IPS-20b (cell line): ENCODE measurements around the gene HMGB1.
"Not testable (repeated sequence)": the region's sequence is repeated elsewhere in the genome, so short reads cannot be mapped to it uniquely, and the experiment has no call there.

Experiments used
- H3K27ac ChIP-seq: one replicate; pipeline ENCODE4 v1.5.1; 2013; ENCODE audit warnings: low read length
- H3K27me3 ChIP-seq: 2 replicates; pipeline ENCODE4 v1.6.1; 2013; ENCODE audit warnings: mild to moderate bottlenecking, low read length, inconsistent platforms; ENCODE audit not compliant: insufficient read depth
- H3K36me3 ChIP-seq: 2 replicates; pipeline ENCODE4 v1.6.1; 2013; ENCODE audit warnings: low read depth, mild to moderate bottlenecking, inconsistent platforms, low read length, moderate library complexity; ENCODE audit not compliant: insufficient read depth
- H3K4me1 ChIP-seq: 2 replicates; pipeline ENCODE4 v1.6.1; 2013; ENCODE audit warnings: mild to moderate bottlenecking, control low read depth, inconsistent platforms, low read length, moderate library complexity; ENCODE audit not compliant: insufficient read depth
- H3K4me3 ChIP-seq: 2 replicates; pipeline ENCODE4 v1.5.1; 2013; ENCODE audit warnings: mild to moderate bottlenecking, low read length, inconsistent platforms
- H3K9ac ChIP-seq: 2 replicates; pipeline ENCODE4 v1.6.1; 2013; ENCODE audit warnings: low read depth, mild to moderate bottlenecking, inconsistent platforms, low read length, moderate library complexity
- H3K9me3 ChIP-seq: 2 replicates; pipeline ENCODE4 v1.6.1; 2013; ENCODE audit warnings: mild to moderate bottlenecking, low read depth, low read length, inconsistent platforms; ENCODE audit not compliant: insufficient read depth

HMGB1 gene

GRCh38 chr13:30464496-30465342 is 1.0 kb downstream of the HMGB1 start:
- Histone ChIP-seq H3K27ac (peak overlapping the region; percentile 64), H3K27me3 (no peaks in the 10 kb centered on the region), H3K4me3 (peak overlapping the region; percentile 97), H3K4me1 (peaks cover 6% of the 10 kb centered on the region), H3K36me3 (peaks cover 39% of the 10 kb centered on the region), H3K9ac (peak overlapping the region; percentile 99), H3K9me3 (no peaks in the 10 kb centered on the region)

GRCh38 chr13:30463787-30464495 is 1.8 kb downstream of the HMGB1 start:
- H3K9me3 ChIP-seq = no peaks in the 10 kb centered on the region
- H3K36me3 ChIP-seq = peaks cover 47% of the 10 kb centered on the region
- no peaks in the 10 kb centered on the region for H3K27me3 ChIP-seq
- H3K27ac ChIP-seq = peak overlapping the region; percentile 64
- peak overlapping the region; percentile 97 for H3K4me3 ChIP-seq
- H3K9ac ChIP-seq = peak overlapping the region; percentile 99
- peaks cover 6% of the 10 kb centered on the region for H3K4me1 ChIP-seq

GRCh38 chr13:30461279-30462066 is 4.3 kb downstream of the HMGB1 start:
- not testable (repeated sequence) for H3K9ac ChIP-seq, H3K27ac ChIP-seq, H3K4me1 ChIP-seq, H3K4me3 ChIP-seq, H3K9me3 ChIP-seq, H3K27me3 ChIP-seq
- H3K36me3 ChIP-seq = peaks cover 52% of the 10 kb centered on the region

GRCh38 chr13:30457306-30457891 is 8.3 kb downstream of the HMGB1 start:
- Histone ChIP-seq H3K9ac (no peak overlapping the region), H3K27ac (no peak overlapping the region), H3K9me3 (no peaks in the 10 kb centered on the region), H3K4me1 (no peaks in the 10 kb centered on the region), H3K27me3 (no peaks in the 10 kb centered on the region), H3K36me3 (peaks cover 33% of the 10 kb centered on the region), H3K4me3 (no peak overlapping the region)

GRCh38 chr13:30456290-30456689 is 9.4 kb downstream of the HMGB1 start:
- no peaks in the 10 kb centered on the region for H3K27me3 ChIP-seq
- peaks cover 22% of the 10 kb centered on the region for H3K36me3 ChIP-seq
- H3K9ac ChIP-seq = no peak overlapping the region
- H3K4me3 ChIP-seq = no peak overlapping the region
- H3K9me3 ChIP-seq = no peaks in the 10 kb centered on the region
- no peak overlapping the region for H3K27ac ChIP-seq
- no peaks in the 10 kb centered on the region for H3K4me1 ChIP-seq

GRCh38 chr13:30454991-30455390 is 10.7 kb downstream of the HMGB1 start:
- no peaks in the 10 kb centered on the region for H3K9me3 ChIP-seq
- H3K27me3 ChIP-seq = no peaks in the 10 kb centered on the region
- H3K36me3 ChIP-seq = peaks cover 16% of the 10 kb centered on the region
- no peak overlapping the region for H3K27ac ChIP-seq
- no peaks in the 10 kb centered on the region for H3K4me1 ChIP-seq
- H3K9ac ChIP-seq = no peak overlapping the region
- H3K4me3 ChIP-seq = no peak overlapping the region

- H3K4me3 ChIP-seq = no peak overlapping the region
- H3K36me3 ChIP-seq = peaks cover 4% of the 10 kb centered on the region
- no peak overlapping the region for H3K9ac ChIP-seq
- H3K27me3 ChIP-seq = no peaks in the 10 kb centered on the region
- H3K9me3 ChIP-seq = no peaks in the 10 kb centered on the region
- no peak overlapping the region for H3K27ac ChIP-seq
- H3K4me1 ChIP-seq = no peaks in the 10 kb centered on the region
These were observed 12.0 kb downstream of the HMGB1 start for GRCh38 chr13:30453727-30454126.

- not testable (repeated sequence) for H3K4me1 ChIP-seq, H3K9ac ChIP-seq, H3K36me3 ChIP-seq, H3K4me3 ChIP-seq, H3K9me3 ChIP-seq, H3K27me3 ChIP-seq, H3K27ac ChIP-seq
These were observed 14.3 kb downstream of the HMGB1 start for GRCh38 chr13:30451476-30451875.

- no peak overlapping the region for H3K4me3 ChIP-seq
- no peaks in the 10 kb centered on the region; the same call in 1 of the 2 replicates for H3K4me1 ChIP-seq
These were observed 15.7 kb downstream of the HMGB1 start for GRCh38 chr13:30450066-30450465.

GRCh38 chr13:30448441-30448840 is 17.3 kb downstream of the HMGB1 start:
- no peaks in the 10 kb centered on the region for H3K27me3 ChIP-seq
- H3K27ac ChIP-seq = no peak overlapping the region
- H3K36me3 ChIP-seq = no peaks in the 10 kb centered on the region
- H3K4me3 ChIP-seq = no peak overlapping the region
- no peaks in the 10 kb centered on the region for H3K9me3 ChIP-seq
- H3K9ac ChIP-seq = no peak overlapping the region
- no peaks in the 10 kb centered on the region; the same call in 1 of the 2 replicates for H3K4me1 ChIP-seq

More at GRCh38 chr13:30450066-30450465, 15.7 kb downstream of the HMGB1 start:
- no peak overlapping the region for H3K27ac ChIP-seq
- no peaks in the 10 kb centered on the region for H3K27me3 ChIP-seq
- H3K9ac ChIP-seq = no peak overlapping the region
- no peaks in the 10 kb centered on the region for H3K9me3 ChIP-seq
- no peaks in the 10 kb centered on the region for H3K36me3 ChIP-seq

- Histone ChIP-seq H3K27me3 (no peaks in the 10 kb centered on the region), H3K9me3 (no peaks in the 10 kb centered on the region), H3K36me3 (no peaks in the 10 kb centered on the region), H3K4me3 (peak overlapping the region; percentile 70), H3K4me1 (no peaks in the 10 kb centered on the region; the same call in 1 of the 2 replicates), H3K27ac (peak overlapping the region; percentile 10), H3K9ac (peak overlapping the region; percentile 66; the same call in 1 of the 2 replicates)
These were observed 19.6 kb downstream of the HMGB1 start for GRCh38 chr13:30446126-30446500.
